IPS-15b (cell line): ENCODE data around the gene CACNG4.

Experiments used
- H3K27me3 ChIP-seq: one replicate; pipeline ENCODE4 v1.6.1; 2013; ENCODE audit warnings: low read length; ENCODE audit not compliant: control insufficient read depth, insufficient read depth
- H3K36me3 ChIP-seq: one replicate; pipeline ENCODE4 v1.6.1; 2013; ENCODE audit warnings: low read length; ENCODE audit not compliant: control insufficient read depth, insufficient read depth
- H3K4me1 ChIP-seq: one replicate; pipeline ENCODE4 v1.6.1; 2013; ENCODE audit warnings: mild to moderate bottlenecking, low read length; ENCODE audit not compliant: control insufficient read depth, insufficient read depth
- H3K4me3 ChIP-seq: one replicate; pipeline ENCODE4 v1.5.1; 2013; ENCODE audit warnings: low read depth, low read length
- H3K9ac ChIP-seq: one replicate; pipeline ENCODE4 v1.6.1; 2013; ENCODE audit warnings: low read depth, mild to moderate bottlenecking, low read length
- H3K9me3 ChIP-seq: one replicate; pipeline ENCODE4 v1.6.1; 2013; ENCODE audit warnings: mild to moderate bottlenecking, low read length; ENCODE audit not compliant: control insufficient read depth, insufficient read depth

Gene CACNG4

DNA sequence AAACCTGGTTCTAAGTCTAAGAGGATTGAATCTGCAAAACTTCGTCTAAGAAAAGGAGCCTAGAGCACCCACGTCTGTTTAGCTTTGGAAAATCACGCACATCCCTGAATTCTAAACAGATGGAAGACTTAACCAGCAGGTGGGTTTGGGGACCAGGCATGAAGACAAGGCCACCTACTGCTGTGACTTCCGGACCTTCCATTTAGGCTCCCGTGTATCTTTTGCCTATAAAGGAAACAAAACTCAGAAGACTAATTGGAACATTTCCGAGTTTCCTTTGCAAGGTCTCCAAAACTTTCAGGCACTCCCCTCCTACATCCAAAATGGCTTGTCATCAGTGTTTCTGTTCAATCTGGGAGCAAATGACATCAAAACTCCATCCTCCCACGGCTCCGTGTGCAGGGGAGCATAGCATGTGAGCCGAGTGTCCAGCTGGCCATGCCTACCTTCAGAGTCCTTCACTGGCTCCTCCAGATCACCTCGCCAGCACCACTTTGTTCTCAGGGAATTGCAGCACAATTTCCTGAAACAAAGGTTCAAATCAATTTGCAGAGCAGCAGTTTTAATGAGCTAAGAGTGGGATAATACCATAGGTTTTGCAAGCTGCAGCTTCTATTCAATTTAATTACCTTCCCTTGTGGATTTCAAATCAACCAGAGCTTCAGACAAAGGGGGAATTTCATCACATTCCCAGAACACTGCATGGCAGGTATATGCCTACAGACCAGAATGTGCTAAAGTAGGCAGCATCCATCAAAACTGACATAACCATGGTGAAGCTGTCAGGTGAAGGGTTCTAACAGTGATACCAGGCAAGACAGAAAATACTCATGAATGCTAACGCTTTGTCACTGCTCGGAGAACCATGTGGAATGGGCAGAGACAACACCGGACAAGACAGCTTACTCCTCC, 103.3 kb downstream of the CACNG4 start:
- H3K9me3 ChIP-seq = no peaks in the 10 kb centered on the region
- no peaks in the 10 kb centered on the region for H3K27me3 ChIP-seq
- H3K36me3 ChIP-seq = no peaks in the 10 kb centered on the region
- H3K9ac ChIP-seq = no peak overlapping the region
- no peak overlapping the region for H3K4me3 ChIP-seq
- H3K4me1 ChIP-seq = no peaks in the 10 kb centered on the region

DNA sequence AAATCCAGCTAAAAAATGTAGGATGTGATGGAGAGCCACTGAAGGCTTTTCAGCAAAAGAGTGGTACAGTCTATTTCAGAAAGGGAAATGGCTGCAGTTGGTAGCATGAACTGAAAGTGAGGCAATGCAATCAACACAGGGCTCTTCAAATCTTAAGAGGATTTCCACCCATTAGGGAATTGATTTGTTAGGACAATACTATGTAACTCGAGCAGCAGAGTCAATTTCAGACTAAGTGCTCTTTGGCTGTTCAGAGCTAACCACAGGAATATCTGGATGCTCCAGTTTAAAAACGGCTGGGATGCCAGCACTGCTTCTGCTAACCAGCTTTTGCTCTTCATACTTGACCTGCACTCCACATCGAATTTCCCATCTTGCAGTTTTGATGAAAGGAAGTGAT, 104.5 kb downstream of the CACNG4 start:
- no peak overlapping the region for H3K4me3 ChIP-seq
- no peaks in the 10 kb centered on the region for H3K9me3 ChIP-seq
- H3K36me3 ChIP-seq = no peaks in the 10 kb centered on the region
- no peaks in the 10 kb centered on the region for H3K4me1 ChIP-seq
- no peaks in the 10 kb centered on the region for H3K27me3 ChIP-seq
- no peak overlapping the region for H3K9ac ChIP-seq

DNA sequence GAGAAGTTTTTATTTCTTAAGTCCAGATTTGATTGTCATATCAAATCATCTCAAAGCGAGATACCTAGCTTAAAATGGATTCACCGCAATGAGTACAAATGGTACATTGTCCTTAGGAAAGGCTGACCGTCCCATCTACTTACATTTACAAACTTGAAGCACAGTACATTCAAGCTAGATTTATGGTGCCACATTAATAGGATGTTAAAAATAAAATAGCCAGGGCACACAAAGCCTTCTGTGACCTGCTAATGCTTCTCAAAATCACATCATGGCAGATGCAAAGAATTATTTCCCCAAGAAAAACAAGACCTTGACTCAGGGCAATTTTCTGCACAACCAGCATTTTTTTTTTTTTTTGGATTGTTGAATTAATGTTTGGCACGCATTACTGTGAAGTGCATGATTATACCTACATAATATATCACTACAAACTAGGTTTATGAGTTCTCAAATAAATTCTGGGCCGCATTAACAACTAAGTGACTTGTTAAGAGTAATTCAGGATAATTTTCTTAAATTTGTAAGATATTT, 105.2 kb downstream of the CACNG4 start:
- H3K36me3 ChIP-seq = no peaks in the 10 kb centered on the region
- H3K4me1 ChIP-seq = no peaks in the 10 kb centered on the region
- H3K27me3 ChIP-seq = no peaks in the 10 kb centered on the region

DNA sequence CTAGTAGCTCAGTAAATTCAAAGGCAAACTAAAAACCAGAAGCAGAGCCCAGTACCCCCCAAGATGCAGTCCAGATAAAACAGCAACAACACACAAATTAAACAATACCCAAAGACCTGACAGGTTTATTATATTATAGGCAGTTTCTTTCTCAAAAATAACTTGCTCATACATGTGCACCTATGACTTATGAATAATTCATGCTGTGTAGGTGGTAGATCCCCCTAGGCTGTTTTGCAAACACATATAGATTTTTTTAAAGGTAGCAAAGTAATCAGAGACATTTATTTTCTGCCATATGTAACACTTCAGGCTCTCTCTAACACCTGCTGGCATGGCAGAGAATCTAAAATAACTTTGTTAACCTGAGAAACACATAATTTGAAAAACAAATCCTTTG, 107.1 kb downstream of the CACNG4 start:
- H3K4me3 ChIP-seq = no peak overlapping the region
- H3K9ac ChIP-seq = no peak overlapping the region
- no peaks in the 10 kb centered on the region for H3K36me3 ChIP-seq
- H3K27me3 ChIP-seq = no peaks in the 10 kb centered on the region
- no peaks in the 10 kb centered on the region for H3K9me3 ChIP-seq
- H3K4me1 ChIP-seq = no peaks in the 10 kb centered on the region

More for the DNA sequence above, 105.2 kb downstream of the CACNG4 start:
- Histone ChIP-seq H3K9me3 (no peaks in the 10 kb centered on the region), H3K4me3 (no peak overlapping the region), H3K9ac (no peak overlapping the region)

DNA sequence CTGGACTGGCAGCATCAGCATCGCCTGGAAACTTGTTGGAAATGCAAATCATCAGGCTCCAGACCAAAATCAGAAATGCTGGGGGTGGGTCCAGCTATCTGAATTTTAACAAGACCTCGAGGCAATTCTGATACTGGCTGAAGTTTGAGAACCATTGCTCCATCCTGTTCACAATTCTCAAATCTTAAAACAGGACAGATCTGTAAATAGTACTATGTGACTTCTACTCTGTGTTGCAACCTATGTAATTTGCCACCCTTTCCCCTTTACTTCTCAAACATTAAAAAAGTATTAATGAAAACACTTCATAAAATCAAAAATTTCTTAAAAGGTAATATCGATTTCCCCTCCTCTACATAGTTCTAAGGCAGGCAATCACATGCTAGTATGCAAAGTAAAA, 108.4 kb downstream of the CACNG4 start:
- H3K4me1 ChIP-seq = no peaks in the 10 kb centered on the region
- H3K27me3 ChIP-seq = no peaks in the 10 kb centered on the region
- H3K4me3 ChIP-seq = no peak overlapping the region
- no peaks in the 10 kb centered on the region for H3K36me3 ChIP-seq
- no peak overlapping the region for H3K9ac ChIP-seq
- H3K9me3 ChIP-seq = no peaks in the 10 kb centered on the region

DNA sequence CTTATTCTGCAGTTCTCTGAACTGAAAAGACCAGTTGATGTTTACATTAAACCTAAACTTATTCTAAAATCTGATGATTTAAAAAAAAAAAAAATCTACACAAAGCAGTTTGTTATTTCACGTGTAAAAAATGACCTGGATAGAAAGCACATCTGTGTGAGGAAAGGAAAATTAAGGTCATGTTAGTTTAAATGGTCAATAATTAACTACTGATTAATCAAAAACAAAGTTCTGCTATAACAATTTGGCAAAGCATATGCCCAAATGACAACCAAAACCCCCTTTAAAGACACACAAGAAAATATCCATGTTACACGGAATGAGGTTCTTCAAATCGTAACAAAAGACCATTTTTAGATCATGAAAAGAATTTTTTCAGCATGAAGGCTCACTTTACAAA, 110.3 kb downstream of the CACNG4 start:
- Histone ChIP-seq H3K9me3 (no peaks in the 10 kb centered on the region), H3K36me3 (no peaks in the 10 kb centered on the region), H3K4me1 (no peaks in the 10 kb centered on the region), H3K4me3 (no peak overlapping the region), H3K27me3 (no peaks in the 10 kb centered on the region), H3K9ac (no peak overlapping the region)

DNA sequence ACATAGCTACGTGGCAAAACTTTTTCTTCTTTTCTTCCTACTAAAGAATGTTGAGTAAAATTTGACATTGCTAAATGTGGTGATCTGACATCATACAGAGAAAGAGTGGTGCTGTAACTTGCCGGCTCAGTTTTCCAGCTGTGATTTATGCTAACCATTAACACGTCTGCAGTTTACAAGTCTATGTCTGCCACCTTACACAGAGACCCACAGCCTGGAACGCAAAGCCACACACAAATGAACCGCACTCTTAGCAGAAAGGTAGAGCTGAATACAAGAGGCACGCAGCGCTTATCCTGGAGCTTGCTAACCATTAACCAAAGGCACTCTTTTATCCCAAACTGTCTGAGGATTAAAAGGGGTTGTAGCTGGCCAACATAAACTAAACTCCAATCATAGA, 111.8 kb downstream of the CACNG4 start:
- Histone ChIP-seq H3K4me1 (no peaks in the 10 kb centered on the region), H3K9ac (no peak overlapping the region), H3K4me3 (no peak overlapping the region), H3K27me3 (no peaks in the 10 kb centered on the region), H3K36me3 (no peaks in the 10 kb centered on the region), H3K9me3 (no peaks in the 10 kb centered on the region)

DNA sequence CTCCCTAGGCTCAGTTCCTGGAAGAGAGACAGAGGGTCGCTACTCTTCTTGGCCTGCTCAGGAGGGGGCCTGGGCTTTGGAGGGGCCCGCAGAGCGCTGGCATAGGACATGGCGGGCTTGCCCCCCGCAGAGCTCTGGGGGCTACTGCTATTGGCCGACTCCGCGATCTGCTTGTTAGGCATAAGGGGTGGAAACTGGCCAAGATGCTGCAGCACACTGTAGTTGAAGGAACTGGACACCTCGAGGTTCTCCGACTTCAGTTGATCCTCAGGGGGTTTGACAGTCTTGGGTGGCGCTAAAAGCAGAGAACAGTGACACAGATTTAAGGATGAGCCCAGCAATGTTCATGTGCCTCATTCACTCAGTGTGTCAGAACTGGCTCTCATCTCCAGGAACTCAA, 113.8 kb downstream of the CACNG4 start:
- Histone ChIP-seq H3K4me1 (no peaks in the 10 kb centered on the region), H3K27me3 (no peaks in the 10 kb centered on the region), H3K9me3 (no peaks in the 10 kb centered on the region), H3K4me3 (no peak overlapping the region), H3K9ac (no peak overlapping the region), H3K36me3 (no peaks in the 10 kb centered on the region)

DNA sequence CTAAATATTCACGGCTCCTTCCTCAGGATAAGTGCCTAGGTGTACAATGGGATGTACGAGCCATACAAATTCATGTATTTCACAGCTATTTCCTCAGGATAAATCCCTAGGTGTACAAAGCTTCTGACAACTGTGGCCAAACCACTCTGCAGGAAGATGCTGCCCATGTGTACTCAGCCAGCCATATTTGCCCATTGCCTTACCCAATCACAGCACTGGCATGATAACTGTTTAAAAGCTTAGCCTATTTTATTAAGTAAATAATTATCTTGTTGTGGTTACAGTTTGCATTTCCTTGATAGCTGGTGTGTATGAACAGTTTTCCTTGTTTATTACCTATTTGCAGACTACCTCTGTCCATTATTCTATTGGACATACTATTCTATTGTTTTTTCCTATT, 115.0 kb downstream of the CACNG4 start:
- Histone ChIP-seq H3K4me3 (no peak overlapping the region), H3K36me3 (no peaks in the 10 kb centered on the region), H3K9ac (no peak overlapping the region), H3K27me3 (no peaks in the 10 kb centered on the region), H3K4me1 (no peaks in the 10 kb centered on the region), H3K9me3 (no peaks in the 10 kb centered on the region)

DNA sequence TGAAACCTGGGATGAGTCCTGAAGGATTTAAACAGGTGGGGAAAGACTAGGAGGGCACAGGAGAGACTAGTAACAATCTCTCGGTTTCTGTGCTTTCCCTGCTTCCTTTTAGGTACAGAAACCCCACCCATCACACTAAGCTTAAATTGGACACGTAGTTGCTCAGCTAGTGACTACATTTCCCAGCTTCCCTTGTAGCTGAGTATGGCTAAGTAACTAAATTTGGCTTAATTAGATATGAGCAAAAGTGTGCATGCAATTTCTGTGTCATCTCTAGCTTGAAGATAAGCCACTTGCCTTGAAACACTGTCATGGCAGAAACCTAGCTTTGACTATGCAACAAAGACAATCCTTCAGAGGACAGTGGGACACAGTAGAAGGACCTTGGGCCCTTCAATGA, 116.3 kb downstream of the CACNG4 start:
- H3K27me3 ChIP-seq = no peaks in the 10 kb centered on the region
- H3K4me1 ChIP-seq = no peaks in the 10 kb centered on the region
- H3K36me3 ChIP-seq = no peaks in the 10 kb centered on the region
- H3K9me3 ChIP-seq = no peaks in the 10 kb centered on the region
- no peak overlapping the region for H3K9ac ChIP-seq
- no peak overlapping the region for H3K4me3 ChIP-seq

DNA sequence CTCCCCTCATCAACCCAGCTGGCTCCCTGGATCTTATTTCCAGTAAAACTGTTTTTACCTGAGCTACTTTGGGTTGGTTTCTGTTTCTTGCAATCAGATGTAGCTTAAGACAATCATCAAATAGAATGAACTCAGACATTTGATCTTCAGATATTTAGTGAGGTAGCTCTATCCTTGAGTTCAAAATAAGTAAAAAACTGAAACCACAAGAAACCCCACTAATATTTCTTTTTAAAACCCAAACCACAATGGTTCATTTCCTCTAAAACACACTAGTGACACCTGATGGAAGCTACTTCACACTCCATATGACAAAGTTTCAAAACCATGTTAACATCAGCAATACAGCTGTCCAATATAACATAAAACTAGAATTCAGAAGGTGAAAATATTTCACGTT, 117.6 kb downstream of the CACNG4 start:
- Histone ChIP-seq H3K27me3 (no peaks in the 10 kb centered on the region), H3K36me3 (no peaks in the 10 kb centered on the region), H3K4me1 (no peaks in the 10 kb centered on the region), H3K4me3 (no peak overlapping the region), H3K9me3 (no peaks in the 10 kb centered on the region), H3K9ac (no peak overlapping the region)
